Fibroblast of pulmonary artery (primary cell): ENCODE results near the gene PSMB2.

Source experiments
- DNase-seq: peaks from one replicate; pipeline ENCODE4 v3.0.0-alpha.2; 2010; ENCODE audit warnings: low read depth
- H3K4me3 ChIP-seq: replicated peaks from 2 replicates; pipeline ENCODE4 v1.5.1; 2011; ENCODE audit warnings: low read depth, mild to moderate bottlenecking, control low read depth, low read length, moderate library complexity
- TF ChIP-seq, protein P1 (sequence below): IDR thresholded peaks from 2 replicates; pipeline ENCODE4 v1.5.1; 2011; ENCODE audit warnings: mild to moderate bottlenecking, control low read depth, low read length, inconsistent platforms; ENCODE audit errors: missing control alignments

The PSMB2 gene

GRCh38 chr1:35561972-35562680 is 79.2 kb downstream of the PSMB2 start:
- DNase-seq: no peak
- H3K4me3 ChIP-seq: no peak overlapping the region
- TF ChIP-seq, protein P1, sequence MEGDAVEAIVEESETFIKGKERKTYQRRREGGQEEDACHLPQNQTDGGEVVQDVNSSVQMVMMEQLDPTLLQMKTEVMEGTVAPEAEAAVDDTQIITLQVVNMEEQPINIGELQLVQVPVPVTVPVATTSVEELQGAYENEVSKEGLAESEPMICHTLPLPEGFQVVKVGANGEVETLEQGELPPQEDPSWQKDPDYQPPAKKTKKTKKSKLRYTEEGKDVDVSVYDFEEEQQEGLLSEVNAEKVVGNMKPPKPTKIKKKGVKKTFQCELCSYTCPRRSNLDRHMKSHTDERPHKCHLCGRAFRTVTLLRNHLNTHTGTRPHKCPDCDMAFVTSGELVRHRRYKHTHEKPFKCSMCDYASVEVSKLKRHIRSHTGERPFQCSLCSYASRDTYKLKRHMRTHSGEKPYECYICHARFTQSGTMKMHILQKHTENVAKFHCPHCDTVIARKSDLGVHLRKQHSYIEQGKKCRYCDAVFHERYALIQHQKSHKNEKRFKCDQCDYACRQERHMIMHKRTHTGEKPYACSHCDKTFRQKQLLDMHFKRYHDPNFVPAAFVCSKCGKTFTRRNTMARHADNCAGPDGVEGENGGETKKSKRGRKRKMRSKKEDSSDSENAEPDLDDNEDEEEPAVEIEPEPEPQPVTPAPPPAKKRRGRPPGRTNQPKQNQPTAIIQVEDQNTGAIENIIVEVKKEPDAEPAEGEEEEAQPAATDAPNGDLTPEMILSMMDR: no peak

DNA sequence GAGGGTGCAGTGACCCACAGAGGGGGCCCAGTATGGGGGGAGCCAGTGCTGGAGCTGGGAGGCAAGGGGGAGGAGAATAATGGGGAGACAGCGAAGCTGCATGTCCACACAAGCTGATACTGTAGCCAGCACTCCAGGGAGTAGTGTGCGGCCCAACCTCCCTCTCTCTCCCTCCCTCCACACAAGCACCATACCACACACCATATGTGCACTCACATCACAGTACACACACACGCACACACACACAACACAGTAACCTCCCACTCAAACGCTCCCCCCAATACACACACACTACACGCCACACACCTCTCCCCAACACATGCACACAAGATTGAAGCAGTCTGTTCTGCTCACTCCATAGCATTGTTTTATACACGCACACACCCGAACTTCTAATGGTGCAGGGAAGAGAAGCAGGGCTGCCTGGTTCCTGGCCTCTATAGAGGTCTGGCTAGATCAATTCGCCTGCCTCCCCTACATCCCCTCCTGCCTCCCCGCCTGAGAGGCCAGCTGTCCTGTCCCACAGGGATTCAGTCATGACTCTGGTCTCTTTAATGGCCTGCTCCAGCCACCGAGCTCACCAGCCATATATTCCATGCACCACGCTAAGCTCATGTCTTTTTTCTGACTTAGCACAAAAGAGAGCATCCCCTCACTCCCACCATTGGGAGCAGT is 79.9 kb downstream of the PSMB2 start:
- no peak for DNase-seq
- H3K4me3 ChIP-seq: no peak overlapping the region
- TF ChIP-seq, protein P1: no peak

GRCh38 chr1:35560256-35561225 is 80.8 kb downstream of the PSMB2 start:
- TF ChIP-seq, protein P1: no peak
- DNase-seq: no peak
- H3K4me3 ChIP-seq: no peak overlapping the region

GRCh38 chr1:35559317-35559944 is 81.9 kb downstream of the PSMB2 start:
- TF ChIP-seq, protein P1: no peak
- peak overlapping the region; percentile 90 for H3K4me3 ChIP-seq
- DNase-seq: no peak

DNA sequence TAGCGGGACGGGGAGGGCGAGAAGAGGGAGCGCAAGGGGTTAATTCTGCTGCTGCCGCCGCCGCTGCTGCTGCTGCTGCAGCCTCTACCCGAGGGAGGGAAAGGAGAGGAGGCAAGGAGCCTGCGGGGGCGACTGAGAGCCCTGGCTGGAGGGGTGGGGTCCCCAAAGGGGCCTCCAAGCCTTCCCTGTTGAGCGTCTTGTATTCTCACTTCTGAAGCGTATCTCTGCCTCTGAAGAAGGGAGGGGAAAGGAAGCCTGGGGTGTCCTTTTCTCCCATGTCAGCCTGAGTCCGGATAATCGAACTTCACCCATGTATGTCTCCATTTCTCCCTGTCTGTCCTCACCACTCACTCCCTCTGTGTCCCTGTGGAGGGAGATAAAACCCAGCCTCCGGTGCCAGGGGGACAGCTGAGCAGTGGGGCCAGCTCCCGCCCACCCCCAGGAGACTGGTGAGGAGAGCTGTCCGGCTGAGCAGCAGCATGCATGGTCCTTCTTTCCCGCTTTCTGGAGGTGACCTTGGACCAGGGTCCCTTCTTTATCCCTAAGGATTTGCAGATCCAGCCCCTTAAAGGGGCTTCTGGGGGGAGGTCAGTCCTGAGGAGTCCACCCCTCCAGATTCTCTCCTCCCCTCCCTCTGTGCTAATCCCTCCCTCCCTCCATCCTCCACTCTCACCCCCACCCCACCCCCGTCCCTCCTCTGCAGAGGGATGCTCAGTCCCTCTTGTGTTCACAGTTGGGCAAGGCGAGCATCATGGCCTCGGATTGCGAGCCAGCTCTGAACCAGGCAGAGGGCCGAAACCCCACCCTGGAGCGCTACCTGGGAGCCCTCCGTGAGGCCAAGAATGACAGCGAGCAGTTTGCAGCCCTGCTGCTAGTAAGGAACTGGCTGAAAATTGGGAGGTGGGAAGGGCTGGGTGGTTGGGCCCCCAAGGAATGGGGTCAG is 82.7 kb downstream of the PSMB2 start:
- TF ChIP-seq, protein P1: peak; percentile 8
- peak; percentile 25 for DNase-seq
- peak overlapping the region; percentile 90 for H3K4me3 ChIP-seq
